ENCODE data around the gene MAMDC4.
"Not testable (repeated sequence)": the region's sequence is repeated elsewhere in the genome, so short reads cannot be mapped to it uniquely, and the experiment has no call there.

Gene MAMDC4

GRCh38 chr9:136851941-136852663 is at the start of gene MAMDC4:
MAMDC4 (plus strand) TSS chr9:136852346; CDS start chr9:136852417, 71 bp downstream.
- no peak for DNase-seq (ENCODE audit: low read depth)

GRCh38 chr9:136803009-136803550 is 49.1 kb upstream of the MAMDC4 start:
- DNase-seq (ENCODE audit: low read depth): not testable (repeated sequence)

GRCh38 chr9:136803551-136804508 is 48.3 kb upstream of the MAMDC4 start:
- no peak for DNase-seq (ENCODE audit: low read depth)

- no peak for DNase-seq (ENCODE audit: low read depth)
Measured at GRCh38 chr9:136804509-136805206, 47.5 kb upstream of the MAMDC4 start.

- DNase-seq (ENCODE audit: low read depth): no peak
Measured at GRCh38 chr9:136805207-136805740, 46.9 kb upstream of the MAMDC4 start.

GRCh38 chr9:136806067-136806466 is 46.1 kb upstream of the MAMDC4 start:
- no peak for DNase-seq (ENCODE audit: low read depth)

GRCh38 chr9:136806631-136807201 is 45.4 kb upstream of the MAMDC4 start:
- DNase-seq (ENCODE audit: low read depth): no peak

GRCh38 chr9:136807281-136808074 is 44.7 kb upstream of the MAMDC4 start, which contains the start of gene RABL6:
RABL6 (plus strand) TSS chr9:136807948; CDS start chr9:136808197, 249 bp downstream.
- DNase-seq (ENCODE audit: low read depth): no peak

GRCh38 chr9:136808075-136808805 is 43.9 kb upstream of the MAMDC4 start:
- DNase-seq (ENCODE audit: low read depth): no peak

- DNase-seq (ENCODE audit: low read depth): no peak
Measured at GRCh38 chr9:136808806-136809158, 43.4 kb upstream of the MAMDC4 start.

GRCh38 chr9:136814725-136815421 is 37.3 kb upstream of the MAMDC4 start:
- DNase-seq (ENCODE audit: low read depth): no peak

GRCh38 chr9:136815422-136815782 is 36.7 kb upstream of the MAMDC4 start:
- DNase-seq (ENCODE audit: low read depth): no peak

GRCh38 chr9:136820971-136821825 is 30.9 kb upstream of the MAMDC4 start:
- DNase-seq (ENCODE audit: low read depth): no peak

- no peak for DNase-seq (ENCODE audit: low read depth)
Measured at GRCh38 chr9:136821826-136822544, 30.2 kb upstream of the MAMDC4 start.

- no peak for DNase-seq (ENCODE audit: low read depth)
Measured at GRCh38 chr9:136823136-136824046, 28.8 kb upstream of the MAMDC4 start.

GRCh38 chr9:136824496-136825225 is 27.5 kb upstream of the MAMDC4 start:
- no peak for DNase-seq (ENCODE audit: low read depth)
